Fibroblast of the conjunctiva (primary cell): Measurements from ENCODE around the gene CADPS.

Source experiments
- DNase-seq: peaks from one replicate; pipeline ENCODE4 v3.0.0-alpha.2; 2010; ENCODE audit warnings: low read depth

The CADPS gene

GRCh38 chr3:62433396-62433795 is 441.8 kb downstream of the CADPS start:
- no peak for DNase-seq

- DNase-seq, result no peak
Measured at GRCh38 chr3:62421207-62421606, 454.0 kb downstream of the CADPS start.

- DNase-seq, result no peak
Measured at GRCh38 chr3:62416144-62416543, 459.1 kb downstream of the CADPS start.

DNA sequence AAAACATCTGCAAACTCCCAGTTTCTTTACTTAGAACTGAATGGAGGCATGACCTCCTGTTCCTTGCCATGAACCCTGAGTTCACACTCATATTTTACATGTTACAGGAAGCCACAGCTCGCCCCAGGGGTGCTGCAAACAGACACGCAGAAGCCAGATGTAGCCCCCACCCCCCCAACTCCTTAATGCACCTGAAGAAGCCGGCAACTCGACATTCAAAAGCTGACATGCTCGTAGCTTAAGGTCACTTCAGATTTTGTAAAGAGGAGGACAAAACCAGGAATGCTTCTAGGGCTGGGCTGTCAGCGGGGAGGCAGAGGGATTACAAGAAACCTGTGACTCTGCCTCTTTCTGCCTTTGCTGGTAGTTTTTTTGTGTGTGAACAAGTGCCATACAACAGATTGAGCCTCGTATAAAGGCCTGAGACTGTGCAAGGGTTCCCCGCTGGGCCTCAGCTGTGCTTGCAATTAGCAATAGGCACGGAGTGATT is 459.9 kb downstream of the CADPS start:
- DNase-seq, result no peak

- no peak for DNase-seq
Measured at GRCh38 chr3:62414786-62415185, 460.4 kb downstream of the CADPS start.

DNA sequence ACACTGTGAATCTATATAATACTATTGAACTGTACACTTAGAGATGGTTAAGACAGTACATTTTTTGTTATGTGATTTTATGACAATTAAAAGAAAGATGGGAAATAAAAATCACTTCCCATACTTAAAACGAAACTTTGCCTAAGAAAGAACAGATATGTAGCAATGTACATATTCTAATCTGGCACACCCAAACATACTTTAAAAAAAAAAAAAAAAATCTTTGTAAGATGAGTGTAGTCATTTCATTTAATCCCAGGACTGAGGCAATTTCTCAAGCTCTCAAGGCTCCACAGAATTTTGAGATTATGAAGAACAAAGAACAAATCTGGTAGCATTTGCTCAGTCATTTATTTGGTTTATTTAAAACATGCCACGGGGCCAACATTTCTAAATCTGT is 461.5 kb downstream of the CADPS start:
- no peak for DNase-seq

DNA sequence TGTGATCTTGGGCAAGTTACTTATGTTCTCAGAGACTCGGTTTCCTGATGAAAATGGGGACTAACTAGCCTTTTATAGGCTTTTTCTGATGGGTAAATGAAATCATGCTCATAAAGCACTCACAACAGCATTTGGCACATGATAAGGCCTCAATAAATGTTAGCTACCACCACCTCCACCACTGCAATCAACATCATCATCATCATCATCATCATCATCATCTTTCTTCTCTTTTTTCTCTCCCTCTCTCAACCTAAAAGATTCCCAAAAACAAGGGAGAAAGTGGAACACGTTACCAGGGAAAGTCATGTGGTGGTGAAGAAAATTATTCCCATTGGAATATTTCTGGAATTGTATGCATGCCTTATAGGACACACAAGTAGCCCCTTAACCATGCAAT is 468.3 kb downstream of the CADPS start:
- no peak for DNase-seq

GRCh38 chr3:62405566-62405965 is 469.6 kb downstream of the CADPS start:
- no peak for DNase-seq

- DNase-seq, result no peak
Measured at GRCh38 chr3:62405135-62405534, 470.1 kb downstream of the CADPS start.

- DNase-seq, result no peak
Measured at GRCh38 chr3:62404321-62404720, 470.9 kb downstream of the CADPS start.

- no peak for DNase-seq
Measured at GRCh38 chr3:62403765-62404164, 471.5 kb downstream of the CADPS start.

DNA sequence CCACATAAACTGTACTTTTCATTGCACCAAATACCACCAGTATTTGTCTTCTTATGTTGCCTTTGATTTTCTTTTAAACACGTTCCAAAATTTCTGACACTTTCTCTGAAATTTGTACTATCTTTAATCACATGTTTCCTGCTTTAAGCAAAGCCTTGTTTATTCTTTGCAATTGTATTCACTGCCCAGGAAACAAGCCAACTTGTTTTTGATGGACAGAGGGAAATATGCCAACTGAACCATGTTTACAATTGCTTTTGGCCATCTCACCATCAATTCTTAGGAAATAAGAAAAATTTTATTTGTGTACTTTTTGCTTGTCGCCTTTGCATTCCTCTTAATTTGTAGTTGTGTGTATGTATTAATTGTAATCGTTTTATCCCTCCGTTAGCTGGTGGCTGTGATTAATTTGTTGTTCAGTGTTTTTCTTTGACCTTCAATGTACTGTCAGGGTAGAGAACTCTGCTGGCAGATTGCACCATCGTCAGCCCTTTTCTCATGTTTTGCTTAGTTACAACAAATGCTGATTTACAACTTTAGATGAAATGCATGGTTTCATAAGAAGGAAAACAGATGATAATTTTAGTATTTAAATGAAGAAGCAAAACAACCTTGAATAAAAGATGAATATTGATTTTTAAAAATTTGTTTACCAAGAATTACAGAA is 482.5 kb downstream of the CADPS start:
- DNase-seq, result no peak

DNA sequence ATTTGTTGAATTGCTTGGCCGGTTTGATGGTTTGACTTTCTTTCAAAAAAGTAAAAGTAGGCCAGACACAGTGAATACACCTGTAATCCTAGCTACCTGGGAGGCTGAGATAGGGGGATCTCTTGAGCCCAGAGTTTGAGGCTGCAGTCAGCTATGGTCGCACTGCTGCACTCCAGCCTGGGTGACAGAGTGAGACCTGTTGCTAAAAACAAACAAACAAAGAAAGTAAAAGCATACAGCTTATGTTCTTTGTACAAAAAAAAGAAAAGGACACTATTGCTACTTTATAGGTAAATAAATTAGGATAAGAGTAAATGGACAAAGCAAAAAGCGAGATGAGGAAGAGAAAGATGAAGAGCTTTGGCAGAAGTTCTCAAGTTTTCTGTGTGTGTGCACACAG is 488.0 kb downstream of the CADPS start:
- DNase-seq, result no peak

- no peak for DNase-seq
Measured at GRCh38 chr3:62379321-62379798, 495.9 kb downstream of the CADPS start.

GRCh38 chr3:62378921-62379320 is 496.3 kb downstream of the CADPS start:
- DNase-seq, result no peak

DNA sequence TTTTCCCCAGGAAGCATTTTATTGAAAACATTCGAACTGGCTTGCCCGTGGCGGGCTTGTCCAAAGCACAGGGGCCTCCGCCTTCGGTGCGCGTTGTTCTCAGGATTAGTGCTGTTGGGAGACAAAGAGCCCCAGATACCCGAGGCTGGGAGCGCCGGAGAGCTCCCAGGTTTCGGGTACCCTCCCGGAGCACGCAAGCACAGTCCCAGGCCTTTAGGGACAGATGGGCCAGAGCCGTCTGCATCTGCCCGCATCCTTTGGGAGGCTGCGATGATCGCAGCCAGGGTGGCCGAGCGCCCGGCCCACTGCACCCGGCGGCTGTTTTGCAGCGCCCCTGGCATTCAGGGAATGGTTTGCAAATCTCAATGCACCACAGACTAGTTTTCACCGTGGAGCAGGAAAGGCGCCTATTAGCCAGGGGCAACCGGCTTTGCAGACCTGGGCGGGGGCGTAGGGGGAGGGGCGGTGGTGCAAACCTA is 496.9 kb downstream of the CADPS start:
- DNase-seq, result no peak

- DNase-seq, result no peak
Measured at GRCh38 chr3:62376906-62377877, 498.0 kb downstream of the CADPS start.

DNA sequence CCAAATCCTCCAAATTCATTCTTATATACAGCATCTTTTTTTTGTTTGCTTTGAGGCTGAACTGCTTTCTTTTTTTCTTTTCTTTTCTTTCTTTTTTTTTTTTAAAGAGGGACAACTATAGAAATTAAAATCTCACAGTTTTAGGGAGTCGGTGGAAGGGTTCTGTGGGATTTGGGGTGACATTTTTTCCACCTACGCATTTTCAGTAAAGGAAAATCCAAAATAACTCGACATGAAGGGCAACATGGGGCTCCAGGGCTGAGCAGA is 498.8 kb downstream of the CADPS start:
- no peak for DNase-seq

DNA sequence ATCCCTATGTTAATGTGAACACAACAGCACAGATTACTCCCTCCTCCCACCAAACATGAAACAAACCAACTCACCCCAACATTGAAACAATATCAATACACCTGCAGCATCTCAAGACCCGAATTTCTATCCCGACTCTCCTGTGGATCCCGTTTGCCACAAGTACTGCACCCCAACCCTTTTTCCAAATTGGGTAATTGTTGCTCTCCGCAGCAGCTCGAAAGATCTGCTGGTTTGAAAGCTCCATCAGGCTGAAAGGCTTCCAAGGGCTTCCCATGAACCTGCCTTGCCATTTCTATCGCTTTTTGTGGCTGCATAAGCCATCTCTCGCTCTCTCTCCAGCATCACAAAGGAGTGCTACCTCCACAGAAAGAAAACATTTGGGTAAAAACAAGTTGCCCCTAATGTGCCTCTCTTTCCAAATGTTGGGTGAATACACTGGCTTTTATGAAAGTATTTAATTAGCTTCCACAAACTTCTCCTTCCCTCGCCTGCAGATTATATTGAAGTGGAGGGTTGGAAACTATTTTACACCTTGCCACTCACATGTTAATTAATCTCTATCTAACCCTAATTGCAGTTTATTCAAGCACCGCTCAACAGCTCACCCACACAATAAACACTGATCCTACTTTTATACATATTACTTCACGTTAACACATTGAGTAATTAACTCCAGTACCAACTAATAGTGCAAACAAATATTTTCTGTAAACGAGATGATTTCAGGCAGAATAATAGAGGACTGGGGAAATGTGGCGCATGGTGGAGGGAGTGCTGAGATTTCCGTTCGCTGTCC is 499.4 kb downstream of the CADPS start:
- no peak for DNase-seq

- no peak for DNase-seq
Measured at GRCh38 chr3:62374341-62375218, 500.6 kb downstream of the CADPS start.

GRCh38 chr3:62373714-62374333 is 501.4 kb downstream of the CADPS start:
- DNase-seq, result no peak
